MCF 10A (cell line): ENCODE measurements around the gene SPINT2. TPM values are rescaled to one million over a fixed set of nuclear protein-coding genes. Genes with fewer than 3 reads are reported as not detected.

ENCODE experiments used
- BruUV-seq: library from RNA; stranded (reverse); fragments of 400-500 nt; replicated peaks from 2 replicates; lab custom pipeline; 2021; lab: Mats Ljungman, UMichigan
- CTCF ChIA-PET: fragments of 300-600 bp; sonication (Branson Sonifier 250); formaldehyde crosslinking; extraction: SDS; loops from one replicate; lab custom pipeline; 2021; ENCODE audit warnings: antibody characterized with exemption, inconsistent platforms; lab: Yijun Ruan, JAX
- POLR2A ChIA-PET: fragments of 300-600, 350-650 bp; sonication (Branson Sonifier 250); formaldehyde crosslinking; extraction: SDS; loops from one replicate; lab custom pipeline; 2020; ENCODE audit warnings: antibody characterized with exemption, inconsistent platforms; lab: Yijun Ruan, JAX
- DNase-seq: peaks from one replicate; pipeline ENCODE4 v3.0.0-alpha.2; 2018; ENCODE audit not compliant: unreplicated experiment
- H3K27ac Mint-ChIP-seq: one replicate; pipeline ENCODE4 v1.8.0; 2022; ENCODE audit warnings: mild to moderate bottlenecking, low read depth, mixed read lengths; ENCODE audit not compliant: unreplicated experiment
- H3K27me3 Mint-ChIP-seq: one replicate; pipeline ENCODE4 v1.8.0; 2022; ENCODE audit warnings: mixed read lengths; ENCODE audit not compliant: insufficient read depth, unreplicated experiment
- H3K36me3 Mint-ChIP-seq: one replicate; pipeline ENCODE4 v1.8.0; 2022; ENCODE audit warnings: mild to moderate bottlenecking, moderate library complexity, mixed read lengths; ENCODE audit not compliant: insufficient read depth, unreplicated experiment
- H3K4me1 Mint-ChIP-seq: one replicate; pipeline ENCODE4 v1.8.0; 2022; ENCODE audit warnings: mixed read lengths; ENCODE audit not compliant: insufficient read depth, unreplicated experiment
- H3K4me3 Mint-ChIP-seq: one replicate; pipeline ENCODE4 v1.8.0; 2022; ENCODE audit warnings: mild to moderate bottlenecking, moderate library complexity, mixed read lengths; ENCODE audit not compliant: unreplicated experiment
- H3K9me3 Mint-ChIP-seq: one replicate; pipeline ENCODE4 v1.8.0; 2022; ENCODE audit warnings: mixed read lengths; ENCODE audit not compliant: unreplicated experiment
- intact Hi-C: fragments of 100-400 bp; cut with micrococcal nuclease; formaldehyde crosslinking; loops from 2 replicates; pipeline ENCODE4 v1.14.1; 2022
- total RNA-seq: library from RNA; stranded (reverse); gene quantifications from 2 replicates; pipeline ENCODE4 v1.2.3, GENCODE V29; 2022
- TF ChIP-seq, protein P1 (sequence below): fragments of 200-600 bp; IDR thresholded peaks from one replicate; pipeline ENCODE4 v1.8.0; 2022; ENCODE audit warnings: antibody characterized with exemption, mild to moderate bottlenecking; ENCODE audit not compliant: unreplicated experiment

SPINT2 gene
- total RNA-seq, 1 experiment from 2014 or later, result 333 TPM

DNA sequence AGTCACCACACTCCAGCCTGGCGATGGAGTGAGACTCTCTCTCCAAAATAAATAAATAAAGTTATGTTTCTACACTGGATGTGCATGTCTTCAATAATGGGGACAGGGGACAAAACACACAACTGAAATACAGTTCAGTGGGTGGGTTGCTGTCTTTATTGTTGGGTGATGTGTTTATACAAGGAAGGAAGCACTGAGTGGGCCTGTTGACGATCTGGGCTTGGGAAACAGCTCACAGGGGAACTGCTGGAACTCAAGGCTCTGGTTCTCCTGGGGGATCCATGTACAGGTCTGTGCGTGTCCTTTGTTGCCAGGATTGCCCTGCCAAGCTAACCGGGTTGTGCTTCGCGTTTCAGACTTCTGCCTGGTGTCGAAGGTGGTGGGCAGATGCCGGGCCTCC lies 18.9 kb downstream of the SPINT2 start:
- Mint-ChIP-seq H3K9me3 (no peaks in the 10 kb centered on the region), H3K27me3 (no peaks in the 10 kb centered on the region), H3K36me3 (peaks cover 50% of the 10 kb centered on the region), H3K4me1 (peaks cover 6% of the 10 kb centered on the region), H3K4me3 (no peak overlapping the region), H3K27ac (no peak overlapping the region)
- TF ChIP-seq, protein P1, sequence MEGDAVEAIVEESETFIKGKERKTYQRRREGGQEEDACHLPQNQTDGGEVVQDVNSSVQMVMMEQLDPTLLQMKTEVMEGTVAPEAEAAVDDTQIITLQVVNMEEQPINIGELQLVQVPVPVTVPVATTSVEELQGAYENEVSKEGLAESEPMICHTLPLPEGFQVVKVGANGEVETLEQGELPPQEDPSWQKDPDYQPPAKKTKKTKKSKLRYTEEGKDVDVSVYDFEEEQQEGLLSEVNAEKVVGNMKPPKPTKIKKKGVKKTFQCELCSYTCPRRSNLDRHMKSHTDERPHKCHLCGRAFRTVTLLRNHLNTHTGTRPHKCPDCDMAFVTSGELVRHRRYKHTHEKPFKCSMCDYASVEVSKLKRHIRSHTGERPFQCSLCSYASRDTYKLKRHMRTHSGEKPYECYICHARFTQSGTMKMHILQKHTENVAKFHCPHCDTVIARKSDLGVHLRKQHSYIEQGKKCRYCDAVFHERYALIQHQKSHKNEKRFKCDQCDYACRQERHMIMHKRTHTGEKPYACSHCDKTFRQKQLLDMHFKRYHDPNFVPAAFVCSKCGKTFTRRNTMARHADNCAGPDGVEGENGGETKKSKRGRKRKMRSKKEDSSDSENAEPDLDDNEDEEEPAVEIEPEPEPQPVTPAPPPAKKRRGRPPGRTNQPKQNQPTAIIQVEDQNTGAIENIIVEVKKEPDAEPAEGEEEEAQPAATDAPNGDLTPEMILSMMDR, result no peak
- ChIA-PET POLR2A (interaction anchor here (0.7 to 10.4 kb wide), 2 partner anchors 17 to 20 kb away, joined by 3 to 82 read pairs; partner anchors contain the start of genes C19orf33 and SPINT2), CTCF (interaction anchor here (0.6 to 1.0 kb wide), 2 partner anchors 52 to 400 kb away, joined by 5 to 6 read pairs; partner anchors contain the start of gene CATSPERG)
- no peak for DNase-seq
- BruUV-seq, result no TSS peak
- intact Hi-C loops, result no loop called here

DNA sequence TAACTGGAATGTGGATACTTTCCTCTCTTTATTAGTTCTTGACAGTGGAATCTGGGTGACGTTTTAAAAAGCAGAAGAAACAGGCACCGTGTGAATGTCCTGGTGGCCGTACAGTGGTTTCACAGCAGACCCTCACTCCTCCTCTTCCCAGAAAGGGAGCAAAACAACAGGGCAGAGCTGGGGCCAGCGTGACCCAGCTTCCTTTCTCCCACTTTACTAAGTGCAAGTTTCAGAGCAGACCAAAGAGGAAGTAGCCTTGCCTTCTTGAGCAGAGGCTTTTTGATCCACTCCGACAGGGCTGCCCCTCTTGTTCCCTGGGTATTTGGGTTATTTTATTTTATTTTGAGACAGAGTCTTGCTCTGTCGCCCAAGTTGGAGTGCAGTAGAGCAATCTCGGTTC lies 20.0 kb downstream of the SPINT2 start:
- Mint-ChIP-seq H3K9me3 (no peaks in the 10 kb centered on the region), H3K4me3 (no peak overlapping the region), H3K36me3 (peaks cover 61% of the 10 kb centered on the region), H3K4me1 (peaks cover 6% of the 10 kb centered on the region), H3K27me3 (no peaks in the 10 kb centered on the region), H3K27ac (no peak overlapping the region)
- ChIA-PET POLR2A (interaction anchor here (1.1 to 10.4 kb wide), 3 partner anchors 8 to 19 kb away, joined by 3 to 82 read pairs (median 6); partner anchors contain the start of genes C19orf33 and SPINT2), CTCF (interaction anchor here (1.0 kb wide), 1 partner anchor 21 kb away, joined by 3 read pairs; no protein-coding TSS in a partner anchor)
- BruUV-seq, result no TSS peak
- intact Hi-C loops, result no loop called here
- TF ChIP-seq, protein P1, result no peak
- DNase-seq, result no peak

DNA sequence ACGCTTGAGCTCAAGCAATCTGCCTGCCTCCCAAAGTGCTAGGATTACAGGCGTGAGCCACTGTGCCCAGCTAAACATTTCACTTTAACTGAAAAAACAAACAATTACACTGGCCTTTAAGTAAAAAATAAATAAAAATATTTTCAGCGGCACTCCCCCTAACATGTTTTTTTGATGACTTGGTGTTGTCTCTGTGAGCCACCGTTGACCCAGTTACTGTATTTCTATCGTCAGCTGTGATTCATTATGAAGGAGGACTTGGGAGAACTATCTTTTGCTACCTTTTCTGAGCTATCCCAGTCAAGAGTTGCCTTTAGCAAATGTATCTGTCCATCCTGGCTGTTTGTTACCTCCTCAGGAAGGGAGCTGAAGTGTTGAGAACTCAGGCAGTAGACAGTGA lies 21.2 kb downstream of the SPINT2 start:
- H3K9me3 Mint-ChIP-seq, result no peaks in the 10 kb centered on the region
- ChIA-PET POLR2A (interaction anchor here (1.1 to 10.4 kb wide), 4 partner anchors 9 to 19 kb away, joined by 3 to 82 read pairs (median 6); partner anchors contain the start of genes C19orf33 and SPINT2), CTCF (interaction anchor here (0.5 to 0.7 kb wide), 2 partner anchors 10 to 98 kb away, joined by 3 to 4 read pairs; no protein-coding TSS in a partner anchor)
- no peak overlapping the region for H3K27ac Mint-ChIP-seq
- BruUV-seq, result no TSS peak
- no peak overlapping the region for H3K4me3 Mint-ChIP-seq
- H3K4me1 Mint-ChIP-seq, result peaks cover 10% of the 10 kb centered on the region
- H3K36me3 Mint-ChIP-seq, result peaks cover 66% of the 10 kb centered on the region
- DNase-seq, result no peak
- no peaks in the 10 kb centered on the region for H3K27me3 Mint-ChIP-seq
- TF ChIP-seq, protein P1, result no peak
- intact Hi-C loops, result no loop called here

DNA sequence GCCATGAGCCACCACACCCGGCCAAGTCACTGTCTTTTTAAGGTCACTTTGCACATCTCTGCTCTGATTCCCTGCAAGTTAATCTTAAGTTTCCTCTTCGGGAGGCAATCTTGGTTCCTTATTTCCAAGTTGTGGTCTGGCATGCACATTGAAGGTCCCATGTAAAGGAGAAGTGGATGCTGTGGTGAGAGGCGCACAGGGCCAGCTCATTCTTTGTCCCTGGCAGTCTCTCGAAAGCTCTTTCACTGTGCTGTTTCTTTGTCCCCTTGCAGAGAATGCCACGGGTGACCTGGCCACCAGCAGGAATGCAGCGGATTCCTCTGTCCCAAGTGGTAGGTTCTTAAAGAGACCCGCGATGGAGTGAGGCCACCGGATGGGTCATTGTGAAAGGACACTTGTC lies 23.2 kb downstream of the SPINT2 start:
- TF ChIP-seq, protein P1, result no peak
- no peak overlapping the region for H3K4me3 Mint-ChIP-seq
- intact Hi-C loops, result no loop called here
- H3K27me3 Mint-ChIP-seq, result no peaks in the 10 kb centered on the region
- BruUV-seq, result no TSS peak
- H3K9me3 Mint-ChIP-seq, result no peaks in the 10 kb centered on the region
- ChIA-PET POLR2A (interaction anchor here (10.4 kb wide), 1 partner anchor 21 kb away, joined by 82 read pairs; the partner anchor contains the start of gene SPINT2), CTCF (interaction anchor here (0.9 to 1.8 kb wide), 2 partner anchors 10 to 44 kb away, joined by 3 to 7 read pairs; no protein-coding TSS in a partner anchor)
- peaks cover 11% of the 10 kb centered on the region for H3K4me1 Mint-ChIP-seq
- no peak for DNase-seq
- H3K27ac Mint-ChIP-seq, result no peak overlapping the region
- peaks cover 72% of the 10 kb centered on the region for H3K36me3 Mint-ChIP-seq
